SK-N-SH (cell line): ENCODE results near the gene AKAP6. TPM values are rescaled to one million over a fixed set of nuclear protein-coding genes. Genes with fewer than 3 reads are reported as not detected.

ENCODE experiments used
- ELF1 ChIP-seq: IDR thresholded peaks from 2 replicates; pipeline ENCODE4 v1.4.0; 2012
- GATA2 ChIP-seq: sonication (generic); formaldehyde crosslinking; IDR thresholded peaks from 2 replicates; pipeline ENCODE4 v1.5.0; 2020; ENCODE audit warnings: mild to moderate bottlenecking, missing genetic modification reagents
- IRF3 ChIP-seq: fragments of 150-350 bp; IDR thresholded peaks from 2 replicates; pipeline ENCODE4 v1.6.1; 2016; ENCODE audit warnings: mild to moderate bottlenecking, low read depth, low read length
- JUND ChIP-seq: IDR thresholded peaks from 2 replicates; pipeline ENCODE4 v1.4.0; 2012
- MAX ChIP-seq: IDR thresholded peaks from 2 replicates; pipeline ENCODE4 v1.4.0; 2012; ENCODE audit warnings: low read depth
- MEF2A ChIP-seq: IDR thresholded peaks from 2 replicates; pipeline ENCODE4 v1.4.0; 2012; ENCODE audit warnings: low read depth, borderline replicate concordance
- MXI1 ChIP-seq: IDR thresholded peaks from 2 replicates; pipeline ENCODE4 v1.6.1; 2012; ENCODE audit warnings: mild to moderate bottlenecking, low read depth, low read length, improper control_type of control experiment
- POLR2AphosphoS5 ChIP-seq: IDR thresholded peaks from 2 replicates; pipeline ENCODE4 v1.6.1; 2012; ENCODE audit warnings: low read depth, low read length
- RAD21 ChIP-seq: IDR thresholded peaks from 2 replicates; pipeline ENCODE4 v1.6.1; 2012; ENCODE audit warnings: mild to moderate bottlenecking, low read length
- RCOR1 ChIP-seq: fragments of 150-350 bp; IDR thresholded peaks from 2 replicates; pipeline ENCODE4 v1.6.1; 2017; ENCODE audit warnings: antibody characterized with exemption, low read length
- REST ChIP-seq: IDR thresholded peaks from 2 replicates; pipeline ENCODE4 v1.6.1; 2012; ENCODE audit warnings: mild to moderate bottlenecking, low read depth, low read length, moderate library complexity
- RXRA ChIP-seq: IDR thresholded peaks from 2 replicates; pipeline ENCODE4 v1.4.0; 2012; ENCODE audit warnings: low read depth, mild to moderate bottlenecking, borderline replicate concordance
- TCF12 ChIP-seq: IDR thresholded peaks from 2 replicates; pipeline ENCODE4 v1.4.0; 2012
- USF1 ChIP-seq: IDR thresholded peaks from 2 replicates; pipeline ENCODE4 v1.4.0; 2012; ENCODE audit warnings: low read depth, borderline replicate concordance
- ZBTB33 ChIP-seq: IDR thresholded peaks from 2 replicates; pipeline ENCODE4 v1.4.0; 2012; ENCODE audit warnings: low read depth, borderline replicate concordance
- polyA plus RNA-seq, 3 experiments: library from polyadenylated mRNA; depleted of rRNA; stranded (reverse); fragments of >200 nt; gene quantifications; 2 replicates each; pipeline ENCODE4 v1.2.3, GENCODE V29; 2012

AKAP6 gene
- polyA plus RNA-seq, 1 of the 3 experiments (the other 2 are of a cell fraction), result 1.7 TPM

- peak; percentile 38; the same call in 1 of the 2 replicates for TF ChIP-seq MAX
- TF ChIP-seq JUND, result 0 out of 2 replicates have a peak, but pooled peaks have one; percentile 9
- TF ChIP-seq MXI1, result no peak
- TF ChIP-seq ELF1, result no peak
- TF ChIP-seq RAD21, result no peak
- no peak for TF ChIP-seq IRF3
- TF ChIP-seq GATA2 (CRISPR knock-in tag), result no peak
- TF ChIP-seq ZBTB33, result no peak
- no peak for TF ChIP-seq RCOR1
- no peak for TF ChIP-seq MEF2A
- no peak for TF ChIP-seq POLR2AphosphoS5
- no peak for TF ChIP-seq RXRA
- TF ChIP-seq REST, result no peak
- TF ChIP-seq TCF12, result peak; percentile 71
- no peak for TF ChIP-seq USF1
Measured at GRCh38 chr14:32453857-32454810, 125.0 kb downstream of the AKAP6 start (continued).
